Activated CD4-positive, alpha-beta T cell treated with anti-CD3 and anti-CD28 coated beads, Interleukin-10, Interleukin-2, amounts not matched to agents 100 ng/mL and 50 ng/mL, durations not matched to agents 16 hours and 8 hours (primary cell): ENCODE data around the gene TECTA.
"Not testable (repeated sequence)": the region's sequence is repeated elsewhere in the genome, so short reads cannot be mapped to it uniquely, and the experiment has no call there.

Experiments used
- DNase-seq: peaks from one replicate; pipeline ENCODE4 v3.0.0-alpha.2; 2020

Gene TECTA

DNA sequence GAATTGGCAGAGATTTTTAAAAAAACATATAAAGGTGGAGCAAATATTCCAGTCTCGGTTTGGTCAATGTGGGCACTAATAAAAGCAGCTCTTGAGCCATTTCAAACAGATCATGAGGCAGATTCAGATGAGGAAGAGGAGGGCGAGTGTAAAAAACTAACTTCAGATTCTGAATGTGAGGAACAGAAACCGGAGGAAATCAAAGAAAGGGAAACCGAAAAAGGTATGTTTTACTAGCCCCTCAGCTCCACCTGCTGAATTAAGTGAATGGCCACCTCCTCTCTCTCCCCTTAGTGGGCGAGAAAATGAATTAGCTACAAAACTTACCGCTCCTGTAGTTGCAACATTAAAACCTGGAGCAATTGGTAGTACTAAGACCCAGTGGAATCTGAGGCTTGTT, 136.2 kb downstream of the TECTA start:
- DNase-seq = peak; percentile 35

DNA sequence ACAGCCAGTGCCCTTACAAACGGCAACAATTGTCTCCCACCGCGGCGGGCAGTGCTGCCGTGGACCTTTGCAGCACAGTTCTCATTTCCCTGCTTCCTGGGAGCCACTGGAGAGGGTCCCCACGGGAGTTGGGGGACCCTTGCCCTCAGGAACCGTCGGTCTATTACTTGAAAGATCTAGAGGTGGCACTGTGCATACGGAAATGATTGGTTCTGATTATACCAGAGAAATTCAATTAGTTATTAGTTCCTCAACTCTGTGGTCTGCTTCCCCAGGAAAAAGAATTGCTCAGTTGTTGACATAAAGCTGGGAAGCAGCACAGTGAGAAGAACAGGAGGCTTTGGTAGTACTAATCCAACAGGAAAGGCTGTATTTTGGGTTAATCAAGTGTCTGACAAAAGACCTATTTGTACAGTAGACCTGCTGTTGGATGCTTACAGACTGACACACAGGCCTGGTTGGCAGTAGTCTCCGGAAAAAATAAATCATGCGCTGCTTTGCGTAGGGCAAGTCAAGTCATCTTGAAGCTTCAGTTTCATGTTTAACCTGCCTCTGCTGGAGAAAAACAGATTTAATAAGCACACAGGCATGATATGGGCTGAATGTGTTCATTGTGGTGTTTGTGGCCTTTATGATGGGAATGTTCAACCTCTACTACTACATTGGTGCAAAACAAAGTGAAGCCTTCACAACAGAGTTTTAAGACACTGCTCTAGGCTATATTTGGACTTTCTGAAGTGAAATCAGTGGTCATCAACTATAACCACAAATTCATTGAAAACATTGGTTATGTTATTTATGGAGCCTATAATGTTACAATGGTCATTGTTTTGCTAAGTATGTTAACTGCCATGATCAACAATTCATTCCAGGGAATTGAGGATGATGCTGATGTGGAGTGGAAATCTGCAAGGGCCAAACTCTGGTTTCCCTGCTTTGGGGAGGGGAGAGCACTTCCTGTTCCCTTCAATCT, 136.9 kb downstream of the TECTA start:
- peak; percentile 61 for DNase-seq

- no peak for DNase-seq
These were observed 137.9 kb downstream of the TECTA start for GRCh38 chr11:121238956-121239355.

GRCh38 chr11:121240001-121240400, 139.0 kb downstream of the TECTA start:
- DNase-seq = not testable (repeated sequence)

DNA sequence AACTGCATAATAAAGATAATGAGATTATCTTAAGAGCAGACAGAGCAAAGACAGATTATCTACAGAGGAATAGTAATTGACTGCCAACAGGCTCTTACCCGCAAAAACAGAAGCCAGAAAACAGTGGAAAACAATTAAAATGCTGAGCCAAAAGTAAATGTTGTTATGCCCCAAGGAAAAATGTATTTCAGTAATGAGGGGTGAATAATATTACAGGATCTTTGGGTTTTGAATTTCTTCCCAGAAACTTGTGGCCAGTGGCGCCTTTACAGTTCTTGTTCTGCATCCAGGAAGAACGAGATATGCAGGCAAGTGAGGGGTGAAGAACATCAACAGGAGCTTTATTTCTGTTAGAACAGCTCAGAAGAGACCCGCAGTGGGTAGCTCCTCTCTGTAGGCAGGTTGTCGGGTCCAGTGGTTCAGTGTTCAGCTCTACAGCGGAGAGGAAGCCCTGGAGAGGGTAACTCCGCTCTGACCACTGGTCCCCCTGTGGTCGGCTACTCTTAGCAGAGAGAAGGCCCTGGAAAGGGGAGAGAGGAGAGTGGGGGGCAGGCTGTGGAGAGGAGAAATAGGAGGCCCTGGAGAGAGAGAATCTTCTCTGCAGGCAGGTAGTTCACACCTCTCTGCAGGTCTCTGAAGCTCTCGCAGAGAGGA, 139.7 kb downstream of the TECTA start:
- DNase-seq = no peak
